ENCODE data around the gene NRDC. TPM values are rescaled to one million over a fixed set of nuclear protein-coding genes. Genes with fewer than 3 reads are reported as not detected.

Gene NRDC
- total and polyA plus RNA-seq, 10 of the 15 experiments (the other 5 are each of a cell fraction or from before 2014, with no cell fraction given): 50.1 to 134 (median 90.4) TPM

DNA sequence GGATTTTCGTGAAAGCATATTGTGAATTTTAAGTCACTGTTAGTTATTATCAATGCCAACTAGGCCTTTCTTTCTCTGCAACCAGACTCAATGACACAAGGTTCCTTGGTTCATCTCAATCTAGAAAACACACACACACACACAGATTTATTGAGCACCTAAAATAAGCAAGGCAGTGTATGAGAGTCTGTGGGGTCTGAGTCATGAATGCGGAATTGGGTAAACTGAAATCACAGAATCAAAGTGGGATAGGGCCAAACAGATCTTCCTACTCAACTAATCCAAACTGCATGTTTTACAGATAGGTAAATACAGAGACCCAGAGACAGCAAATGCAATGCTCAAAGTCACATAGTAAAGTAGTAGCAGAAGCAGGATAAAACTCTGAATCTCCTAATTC lies 48.5 kb upstream of the NRDC start (continued):
- TF ChIP-seq, protein P1, sequence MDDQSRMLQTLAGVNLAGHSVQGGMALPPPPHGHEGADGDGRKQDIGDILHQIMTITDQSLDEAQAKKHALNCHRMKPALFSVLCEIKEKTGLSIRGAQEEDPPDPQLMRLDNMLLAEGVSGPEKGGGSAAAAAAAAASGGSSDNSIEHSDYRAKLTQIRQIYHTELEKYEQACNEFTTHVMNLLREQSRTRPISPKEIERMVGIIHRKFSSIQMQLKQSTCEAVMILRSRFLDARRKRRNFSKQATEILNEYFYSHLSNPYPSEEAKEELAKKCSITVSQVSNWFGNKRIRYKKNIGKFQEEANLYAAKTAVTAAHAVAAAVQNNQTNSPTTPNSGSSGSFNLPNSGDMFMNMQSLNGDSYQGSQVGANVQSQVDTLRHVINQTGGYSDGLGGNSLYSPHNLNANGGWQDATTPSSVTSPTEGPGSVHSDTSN (IDR thresholded peaks at IDR 0.05; ENCODE audit: insufficient replicate concordance, low read depth, low read length): no peak
- TF ChIP-seq CHD4 (IDR thresholded peaks at IDR 0.05) (no peak), ESRRA (IDR thresholded peaks at IDR 0.05; ENCODE audit: low read length) (no peak)
- TF ChIP-seq, protein P2, sequence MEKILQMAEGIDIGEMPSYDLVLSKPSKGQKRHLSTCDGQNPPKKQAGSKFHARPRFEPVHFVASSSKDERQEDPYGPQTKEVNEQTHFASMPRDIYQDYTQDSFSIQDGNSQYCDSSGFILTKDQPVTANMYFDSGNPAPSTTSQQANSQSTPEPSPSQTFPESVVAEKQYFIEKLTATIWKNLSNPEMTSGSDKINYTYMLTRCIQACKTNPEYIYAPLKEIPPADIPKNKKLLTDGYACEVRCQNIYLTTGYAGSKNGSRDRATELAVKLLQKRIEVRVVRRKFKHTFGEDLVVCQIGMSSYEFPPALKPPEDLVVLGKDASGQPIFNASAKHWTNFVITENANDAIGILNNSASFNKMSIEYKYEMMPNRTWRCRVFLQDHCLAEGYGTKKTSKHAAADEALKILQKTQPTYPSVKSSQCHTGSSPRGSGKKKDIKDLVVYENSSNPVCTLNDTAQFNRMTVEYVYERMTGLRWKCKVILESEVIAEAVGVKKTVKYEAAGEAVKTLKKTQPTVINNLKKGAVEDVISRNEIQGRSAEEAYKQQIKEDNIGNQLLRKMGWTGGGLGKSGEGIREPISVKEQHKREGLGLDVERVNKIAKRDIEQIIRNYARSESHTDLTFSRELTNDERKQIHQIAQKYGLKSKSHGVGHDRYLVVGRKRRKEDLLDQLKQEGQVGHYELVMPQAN (conservative IDR thresholded peaks at IDR 0.05): no peak
- TF ChIP-seq, protein P3, sequence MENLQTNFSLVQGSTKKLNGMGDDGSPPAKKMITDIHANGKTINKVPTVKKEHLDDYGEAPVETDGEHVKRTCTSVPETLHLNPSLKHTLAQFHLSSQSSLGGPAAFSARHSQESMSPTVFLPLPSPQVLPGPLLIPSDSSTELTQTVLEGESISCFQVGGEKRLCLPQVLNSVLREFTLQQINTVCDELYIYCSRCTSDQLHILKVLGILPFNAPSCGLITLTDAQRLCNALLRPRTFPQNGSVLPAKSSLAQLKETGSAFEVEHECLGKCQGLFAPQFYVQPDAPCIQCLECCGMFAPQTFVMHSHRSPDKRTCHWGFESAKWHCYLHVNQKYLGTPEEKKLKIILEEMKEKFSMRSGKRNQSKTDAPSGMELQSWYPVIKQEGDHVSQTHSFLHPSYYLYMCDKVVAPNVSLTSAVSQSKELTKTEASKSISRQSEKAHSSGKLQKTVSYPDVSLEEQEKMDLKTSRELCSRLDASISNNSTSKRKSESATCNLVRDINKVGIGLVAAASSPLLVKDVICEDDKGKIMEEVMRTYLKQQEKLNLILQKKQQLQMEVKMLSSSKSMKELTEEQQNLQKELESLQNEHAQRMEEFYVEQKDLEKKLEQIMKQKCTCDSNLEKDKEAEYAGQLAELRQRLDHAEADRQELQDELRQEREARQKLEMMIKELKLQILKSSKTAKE (IDR thresholded peaks at IDR 0.05; ENCODE audit: low read depth, poor library complexity, severe bottlenecking): no peak

Data from GM12878 (cell line).